Right lobe of liver (tissue), 6 donors: ENCODE data around the gene IGF1R. TPM values are rescaled to one million over a fixed set of nuclear protein-coding genes. Genes with fewer than 3 reads are reported as not detected.
A peak's percentile ranks its signal among the peaks of the same experiment; 100 is the strongest.

ENCODE experiments used
- ATAC-seq, 4 donors: fragments of 200-7000 bp; cut with Tn5 transposase; one replicate each; pipeline ENCODE4 v1.9.1; 2020; ENCODE audit warnings: mild to moderate bottlenecking in 4 of 4, moderate library complexity in 4 of 4
- DNase-seq, 3 donors: peaks; one replicate each; pipeline ENCODE4 v3.0.0-alpha.2; 2020
- H3K27ac ChIP-seq, 3 donors: fragments of 200-600 bp; one replicate each; pipeline ENCODE4 v1.8.0; 2022
- H3K27me3 ChIP-seq, 2 donors: fragments of 200-600 bp; one replicate each; pipeline ENCODE4 v1.8.0; 2022
- H3K36me3 ChIP-seq, 4 donors: fragments of 200-600 bp; sonication (generic) in 1 of 4; one replicate each; pipeline versions ENCODE4 v1.5.1 to v1.8.0; 2017 to 2022; ENCODE audit warnings: control low read depth in 1 of 4
- H3K4me1 ChIP-seq, 4 donors: fragments of 200-600 bp; sonication (generic) in 1 of 4; one replicate each; pipeline versions ENCODE4 v1.5.1 to v1.8.0; 2017 to 2022; ENCODE audit warnings: control low read depth in 1 of 4
- H3K4me3 ChIP-seq, 3 donors: fragments of 200-600 bp; one replicate each; pipeline ENCODE4 v1.8.0; 2022
- H3K9me3 ChIP-seq, 4 donors: fragments of 200-600 bp; sonication (generic) in 1 of 4; one replicate each; pipeline versions ENCODE4 v1.5.1 to v1.8.0; 2017 to 2022; ENCODE audit warnings: control low read depth in 1 of 4
- POLR2A ChIP-seq: fragments of 450-650 bp; IDR thresholded peaks from one replicate; pipeline ENCODE4 v1.6.1; 2017; ENCODE audit warnings: antibody characterized with exemption, mild to moderate bottlenecking
- WGBS: methylation state at CpG from one replicate; pipeline ENCODE4 v1.1.6; 2018; ENCODE audit warnings: low coverage, low lambda C conversion rate; ENCODE audit not compliant: insufficient coverage; ENCODE audit errors: missing lambda C conversion rate; 5-methylcytosine and 5-hydroxymethylcytosine counted together
- intact Hi-C, 2 donors: fragments of 100-400 bp; cut with DNase I; formaldehyde crosslinking; loops; one replicate each; pipeline versions ENCODE4 v1.11.2 to v1.14.1; 2022
- total RNA-seq, 6 experiments: library from RNA; depleted of rRNA in 2 of 6; stranded (reverse); fragments of >200 nt in 2 of 6; fragmentation: NEBNext Ultra II Directional in 3 of 6; extraction: Animal tissue kit (Norgen Biotek cat#: 25700) in 3 of 6; gene quantifications; one replicate each; pipeline versions ENCODE4 v1.1.0 to v1.2.4, GENCODE V29; 2016 to 2023
- TF ChIP-seq, protein P1 (sequence below), 4 donors: fragments of 200-600 bp in 3 of 4; fragments of 450-650 bp in 1 of 4; IDR thresholded peaks; one replicate each; pipeline versions ENCODE4 v1.5.1 to v1.8.0; 2016 to 2022; ENCODE audit warnings: antibody characterized with exemption in 4 of 4, mild to moderate bottlenecking in 2 of 4
- donor health status: DM: no; HTN: yes; CAD: no.
- donor health status: DM: no; HTN: no; CAD: no.
- donor health status: DM: no; HTN: no; CAD: no.
- donor health status: DM: no; HTN: yes; CAD: no.
- donor health status: DM: no; HTN: yes; CAD: no.

The IGF1R gene
- total RNA-seq, 6 experiments from 2014 or later: 2.5 to 5.3 (median 3.8) TPM

- Histone ChIP-seq H3K9me3 (no peaks in the 10 kb centered on the region), H3K27ac (peak overlapping the region in 1 of 3 donors; percentile 26), H3K4me1 (no peaks in the 10 kb centered on the region), H3K36me3 (no peaks in the 10 kb centered on the region), H3K4me3 (no peak overlapping the region), H3K27me3 (no peaks in the 10 kb centered on the region)
- no peak for TF ChIP-seq POLR2A
- TF ChIP-seq, protein P1, sequence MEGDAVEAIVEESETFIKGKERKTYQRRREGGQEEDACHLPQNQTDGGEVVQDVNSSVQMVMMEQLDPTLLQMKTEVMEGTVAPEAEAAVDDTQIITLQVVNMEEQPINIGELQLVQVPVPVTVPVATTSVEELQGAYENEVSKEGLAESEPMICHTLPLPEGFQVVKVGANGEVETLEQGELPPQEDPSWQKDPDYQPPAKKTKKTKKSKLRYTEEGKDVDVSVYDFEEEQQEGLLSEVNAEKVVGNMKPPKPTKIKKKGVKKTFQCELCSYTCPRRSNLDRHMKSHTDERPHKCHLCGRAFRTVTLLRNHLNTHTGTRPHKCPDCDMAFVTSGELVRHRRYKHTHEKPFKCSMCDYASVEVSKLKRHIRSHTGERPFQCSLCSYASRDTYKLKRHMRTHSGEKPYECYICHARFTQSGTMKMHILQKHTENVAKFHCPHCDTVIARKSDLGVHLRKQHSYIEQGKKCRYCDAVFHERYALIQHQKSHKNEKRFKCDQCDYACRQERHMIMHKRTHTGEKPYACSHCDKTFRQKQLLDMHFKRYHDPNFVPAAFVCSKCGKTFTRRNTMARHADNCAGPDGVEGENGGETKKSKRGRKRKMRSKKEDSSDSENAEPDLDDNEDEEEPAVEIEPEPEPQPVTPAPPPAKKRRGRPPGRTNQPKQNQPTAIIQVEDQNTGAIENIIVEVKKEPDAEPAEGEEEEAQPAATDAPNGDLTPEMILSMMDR (IDR thresholded peaks at IDR 0.05): no peak
- no peak for DNase-seq
- intact Hi-C loops: no loop called here
- 52% methylated on average over 12 of the region's 12 CpGs for WGBS
- ATAC-seq: peak in 1 of 4 donors; percentile 53
Observed at GRCh38 chr15:98896802-98897732, 248.7 kb downstream of the IGF1R start.

GRCh38 chr15:98898122-98898521, 249.8 kb downstream of the IGF1R start:
- Histone ChIP-seq H3K9me3 (no peaks in the 10 kb centered on the region), H3K27me3 (no peaks in the 10 kb centered on the region), H3K36me3 (no peaks in the 10 kb centered on the region), H3K4me1 (no peaks in the 10 kb centered on the region), H3K4me3 (no peak overlapping the region), H3K27ac (no peak overlapping the region)
- WGBS: 38% methylated on average over 2 of the region's 2 CpGs
- no peak for ATAC-seq
- TF ChIP-seq POLR2A: no peak
- TF ChIP-seq, protein P1 (IDR thresholded peaks at IDR 0.05): no peak
- DNase-seq: no peak
- intact Hi-C loops: no loop called here

GRCh38 chr15:98899272-98900021, 251.1 kb downstream of the IGF1R start:
- intact Hi-C loops: no loop called here
- H3K4me3 ChIP-seq: no peak overlapping the region
- no peak overlapping the region for H3K27ac ChIP-seq
- no peaks in the 10 kb centered on the region for H3K36me3 ChIP-seq
- WGBS: 65% methylated on average over 15 of the region's 20 CpGs
- no peaks in the 10 kb centered on the region for H3K27me3 ChIP-seq
- no peak for DNase-seq
- no peak for TF ChIP-seq POLR2A
- TF ChIP-seq, protein P1 (IDR thresholded peaks at IDR 0.05): no peak
- ATAC-seq: peak in 3 of 4 donors; percentile 26 to 43 (median 40)
- H3K9me3 ChIP-seq: no peaks in the 10 kb centered on the region
- H3K4me1 ChIP-seq: no peaks in the 10 kb centered on the region

GRCh38 chr15:98900356-98900755, 252.0 kb downstream of the IGF1R start:
- Histone ChIP-seq H3K36me3 (no peaks in the 10 kb centered on the region), H3K27ac (no peak overlapping the region), H3K9me3 (no peaks in the 10 kb centered on the region), H3K4me3 (no peak overlapping the region), H3K4me1 (no peaks in the 10 kb centered on the region), H3K27me3 (no peaks in the 10 kb centered on the region)
- ATAC-seq: no peak
- no peak for TF ChIP-seq POLR2A
- TF ChIP-seq, protein P1 (IDR thresholded peaks at IDR 0.05): no peak
- intact Hi-C loops: no loop called here
- 51% methylated on average over 5 of the region's 5 CpGs for WGBS
- DNase-seq: no peak
